ENCODE measurements around the gene LIPH. TPM values are rescaled to one million over a fixed set of nuclear protein-coding genes. Genes with fewer than 3 reads are reported as not detected.

Gene LIPH
- total RNA-seq, result 0.19 TPM in 1 of 2 replicates, not detected in the other

DNA sequence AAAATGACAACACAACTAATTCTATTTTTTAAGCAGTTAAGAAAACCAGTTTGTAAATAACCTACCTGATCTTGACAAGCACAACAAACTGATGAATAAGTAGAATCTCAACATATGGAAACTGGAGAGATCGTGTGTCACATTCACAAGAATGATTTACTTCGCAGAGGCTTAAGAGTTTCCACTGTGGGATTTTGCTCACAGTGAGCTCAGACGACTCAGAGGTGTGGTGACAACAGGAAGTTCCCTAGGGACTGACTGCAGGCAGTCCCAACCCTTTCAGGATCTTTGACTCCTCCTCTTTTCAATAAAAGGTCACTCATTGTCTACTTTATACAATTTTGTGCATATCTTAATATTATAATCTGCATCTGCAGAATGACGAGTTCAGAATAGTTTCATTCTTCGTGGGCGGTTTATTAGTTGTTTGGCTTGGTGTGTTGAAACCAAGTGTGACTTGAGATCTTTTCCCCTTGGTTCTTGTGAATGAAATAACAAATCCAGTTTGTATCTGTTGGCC lies at the start of gene LIPH:
TSS of gene LIPH (minus strand) at position 231 of the 520 bp plus-strand sequence. CDS start at position 114, 117 bp downstream.

GRCh38 chr3:185585859-185586685 lies 33.7 kb upstream of the LIPH start, which contains the start of gene SENP2:
TSS of gene SENP2 (plus strand) at chr3:185586295. CDS start at chr3:185586414, 119 bp downstream.

GRCh38 chr3:185498503-185499396 lies 53.6 kb downstream of the LIPH start, which contains the start of gene TMEM41A:
TSS of gene TMEM41A (minus strand) at chr3:185499035. CDS start at chr3:185498961, 74 bp downstream.

Other genes starting within 250 kb of the LIPH start
- 7.6 and 12.0 TPM in 2 replicates for gene MAP3K13, start 189.5 kb downstream of the LIPH start, total RNA-seq
- gene TMEM41A, start 53.6 kb downstream of the LIPH start, total RNA-seq, result 5.5 and 12.1 TPM in 2 replicates
- 21.7 and 39.9 TPM in 2 replicates for gene SENP2, start 33.7 kb upstream of the LIPH start, total RNA-seq

Measured in bladder microvascular endothelial cell (primary cell).